DMS 273 treated with DMSO at 0.1 percent for 48 hours (cell line): ENCODE results near the gene PASD1.

Experiments
- DNase-seq: peaks from one replicate; lab custom pipeline; 2025; lab: John Stamatoyannopoulos, UW

The PASD1 gene

GRCh38 chrX:151701531-151701930 lies 138.1 kb downstream of the PASD1 start:
- DNase-seq: no peak

DNA sequence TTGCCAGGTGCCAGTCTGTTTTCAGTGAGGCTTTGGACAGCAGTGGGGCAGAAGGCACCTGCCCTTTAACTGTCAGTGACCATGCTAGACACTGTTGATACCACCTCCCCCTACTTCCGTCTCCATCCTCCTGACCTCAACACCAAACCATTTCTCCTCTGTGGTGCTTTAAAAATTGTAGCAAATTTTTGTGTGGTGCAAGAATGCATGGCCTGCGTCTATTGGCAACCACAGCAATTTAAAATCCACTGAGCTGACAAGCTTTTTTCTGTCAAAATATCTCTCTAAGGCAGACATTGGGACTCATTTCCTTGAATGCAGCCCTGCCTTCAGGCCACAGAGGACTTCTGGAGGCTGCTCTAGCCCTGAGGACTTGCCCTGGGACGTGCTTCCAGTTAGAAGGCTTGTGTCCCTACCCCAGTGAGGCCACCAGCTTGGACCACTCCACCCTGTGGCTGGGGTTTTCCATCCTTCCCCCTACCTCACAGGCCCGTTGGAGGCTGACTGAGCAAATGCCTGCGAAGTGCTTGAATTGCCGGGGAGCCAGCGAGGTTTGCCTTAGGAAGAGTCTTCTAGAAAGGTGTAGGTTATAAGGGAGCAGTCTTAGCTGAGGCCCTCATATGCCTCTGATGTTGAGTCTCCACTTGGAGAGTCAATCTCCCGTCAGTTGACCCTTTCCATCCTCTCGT lies 138.7 kb downstream of the PASD1 start:
- no peak for DNase-seq

DNA sequence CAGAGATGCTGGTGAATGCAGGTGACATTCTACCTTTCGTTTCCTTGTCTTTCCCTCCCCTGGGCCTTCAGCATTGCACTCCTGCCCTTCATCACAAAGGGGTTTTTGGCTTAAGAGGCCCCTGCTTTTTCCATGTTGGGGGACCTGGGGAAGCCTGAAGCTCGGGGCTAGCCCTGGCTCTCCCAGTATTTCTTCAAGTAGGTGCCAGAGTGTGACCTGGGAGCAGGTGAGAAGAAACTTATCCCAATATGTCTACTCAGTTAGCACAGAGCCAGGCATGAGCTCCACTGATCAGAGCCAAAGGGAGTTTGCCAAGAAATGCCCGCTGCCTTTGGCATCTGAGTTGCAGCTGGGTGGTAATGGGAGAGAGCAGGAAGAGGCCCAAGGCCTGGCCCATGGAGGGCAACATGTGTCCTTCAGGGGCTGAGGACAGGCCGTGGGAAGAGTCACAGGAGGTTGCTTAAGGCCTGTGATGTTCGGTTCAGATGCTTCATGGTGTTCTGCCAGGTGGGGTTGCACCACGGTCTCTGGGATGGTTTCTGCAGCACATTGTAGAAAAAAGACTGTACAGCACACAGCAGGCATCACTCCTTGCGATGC lies 139.4 kb downstream of the PASD1 start:
- no peak for DNase-seq

- no peak for DNase-seq
Measured at GRCh38 chrX:151703487-151703886, 140.0 kb downstream of the PASD1 start.

GRCh38 chrX:151704041-151704663 lies 140.7 kb downstream of the PASD1 start:
- no peak for DNase-seq

DNA sequence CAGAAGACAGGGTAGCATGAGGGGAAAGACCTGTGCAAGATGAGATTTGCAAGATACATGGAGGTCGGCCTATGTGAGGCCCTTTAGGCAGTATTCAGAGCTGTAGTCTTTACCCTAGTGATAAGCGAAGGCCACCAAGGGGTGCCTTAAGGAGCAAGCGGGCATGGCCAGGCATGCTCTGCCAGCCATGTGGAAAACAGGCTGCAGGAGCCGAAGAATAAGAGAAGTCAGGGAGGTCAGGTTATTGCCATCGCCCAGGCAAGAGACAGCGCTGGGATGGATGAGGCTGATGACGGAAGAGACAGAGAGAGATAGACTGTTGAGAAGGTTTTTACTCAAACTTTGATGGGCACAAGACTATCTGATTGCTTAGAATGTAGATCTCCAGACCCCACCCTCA lies 145.3 kb downstream of the PASD1 start:
- no peak for DNase-seq

- no peak for DNase-seq
Measured at GRCh38 chrX:151710457-151710856, 147.0 kb downstream of the PASD1 start.

DNA sequence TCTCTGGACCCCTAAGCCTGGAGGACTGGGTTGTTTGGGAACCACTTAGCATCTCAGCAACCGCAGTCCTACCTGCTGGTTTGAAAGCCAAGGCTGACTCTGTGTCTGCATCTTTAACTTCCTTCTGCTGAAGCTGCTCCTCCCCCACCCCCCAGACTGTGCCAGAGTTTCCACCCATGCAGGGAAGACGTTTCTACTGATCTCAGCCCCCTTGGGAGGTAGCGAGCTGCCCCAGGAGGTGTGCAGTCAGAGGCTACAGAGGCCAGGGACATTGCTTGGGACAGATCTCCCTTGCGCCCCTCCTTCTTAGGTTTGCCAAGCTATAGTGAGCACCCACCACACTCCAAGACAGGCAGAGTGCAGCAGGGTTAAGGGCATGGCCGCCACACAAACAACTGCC lies 147.7 kb downstream of the PASD1 start:
- no peak for DNase-seq

DNA sequence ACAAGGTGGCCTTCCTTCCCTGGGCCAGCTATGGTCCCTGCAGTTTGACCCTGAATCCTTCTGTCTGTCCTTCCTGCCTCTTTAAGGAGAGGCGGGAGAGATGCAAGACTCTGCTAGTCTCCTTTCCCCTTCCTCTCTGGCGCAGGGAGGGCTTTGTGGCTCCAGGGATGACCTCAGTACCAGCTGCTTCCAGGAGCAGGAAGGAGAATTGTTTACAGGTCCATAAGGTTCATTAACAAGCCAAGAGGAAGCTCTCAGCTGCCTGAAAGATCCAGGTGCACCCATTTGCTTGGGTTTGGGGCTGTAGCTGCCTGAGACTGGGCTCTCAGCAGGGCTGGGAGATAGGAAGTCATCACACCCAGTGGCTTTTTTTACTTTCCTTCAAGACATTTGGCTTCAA lies 148.3 kb downstream of the PASD1 start:
- no peak for DNase-seq

- DNase-seq: no peak
Measured at GRCh38 chrX:151712253-151712652, 148.8 kb downstream of the PASD1 start.

- no peak for DNase-seq
Measured at GRCh38 chrX:151713849-151714248, 150.4 kb downstream of the PASD1 start.

DNA sequence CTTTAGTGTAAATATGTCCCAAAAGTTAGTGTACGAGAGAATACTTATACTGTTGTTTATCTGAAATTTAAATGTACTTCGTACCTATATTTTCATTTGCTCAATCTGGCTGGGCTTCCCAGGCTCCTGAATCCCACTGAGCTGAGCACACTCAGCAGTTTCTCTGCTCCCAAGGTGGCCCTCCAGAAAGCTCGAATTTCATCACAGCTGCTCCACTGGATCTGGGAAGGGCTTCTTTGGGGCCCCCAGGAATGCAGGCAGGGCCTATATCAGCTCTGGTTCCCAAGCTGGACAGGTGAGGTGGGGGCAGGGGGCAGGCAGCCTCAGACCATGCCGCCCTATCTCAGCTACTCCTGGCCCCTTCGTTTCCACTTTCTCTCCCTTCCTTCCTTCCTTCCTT lies 150.9 kb downstream of the PASD1 start:
- no peak for DNase-seq

DNA sequence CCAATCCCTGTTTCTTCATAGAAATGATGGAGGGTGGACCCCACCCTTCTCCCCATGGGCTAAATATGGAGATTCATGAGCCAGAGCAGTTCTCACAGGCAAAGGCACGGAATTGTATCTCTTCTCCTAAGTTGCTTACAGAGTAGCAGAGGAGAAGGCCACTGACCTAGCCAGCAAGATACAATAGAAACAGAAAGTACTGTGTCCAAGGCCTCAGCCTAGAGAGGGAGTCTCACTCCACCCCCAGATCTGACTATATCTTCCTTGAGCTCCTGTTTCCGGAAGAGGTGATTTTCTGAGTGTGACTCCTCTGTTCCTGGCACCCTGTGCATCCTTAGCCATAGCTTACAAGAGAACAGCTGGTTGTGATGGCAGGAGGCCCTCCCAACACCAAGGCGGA lies 152.3 kb downstream of the PASD1 start, which contains the start of gene FATE1:
Gene FATE1 (plus strand): TSS at position 284 of the 400 bp plus-strand sequence. CDS start 85 bp downstream, at position 369.
- no peak for DNase-seq

DNA sequence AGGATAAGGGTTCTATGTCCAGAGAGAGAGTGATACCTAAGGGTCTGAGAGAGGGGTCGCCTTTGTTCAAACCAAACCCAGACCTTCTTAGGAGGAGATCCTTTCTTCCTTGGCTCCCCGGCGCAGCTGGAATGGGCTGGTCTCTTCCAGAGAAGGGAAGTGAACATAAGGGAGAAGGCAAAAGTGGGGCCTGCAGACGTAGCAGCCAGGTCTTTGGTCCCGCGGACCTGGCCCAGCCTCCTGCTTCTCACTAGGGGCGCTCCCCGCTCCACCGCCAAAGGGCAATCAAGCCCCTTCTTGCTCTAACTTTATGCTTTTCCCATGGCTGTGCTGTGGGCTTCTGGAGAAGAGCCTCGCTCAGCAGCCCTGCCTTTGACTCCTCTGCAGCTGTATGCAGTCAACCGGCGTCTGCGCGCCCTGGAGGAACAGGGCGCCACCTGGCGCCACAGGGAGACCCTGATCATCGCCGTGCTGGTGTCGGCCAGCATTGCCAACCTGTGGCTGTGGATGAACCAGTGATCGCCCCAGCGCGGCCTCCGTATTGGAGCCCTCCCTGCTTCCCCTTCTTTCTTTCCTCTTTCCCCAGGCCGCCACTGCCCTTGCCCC lies 158.9 kb downstream of the PASD1 start:
- DNase-seq: no peak

DNA sequence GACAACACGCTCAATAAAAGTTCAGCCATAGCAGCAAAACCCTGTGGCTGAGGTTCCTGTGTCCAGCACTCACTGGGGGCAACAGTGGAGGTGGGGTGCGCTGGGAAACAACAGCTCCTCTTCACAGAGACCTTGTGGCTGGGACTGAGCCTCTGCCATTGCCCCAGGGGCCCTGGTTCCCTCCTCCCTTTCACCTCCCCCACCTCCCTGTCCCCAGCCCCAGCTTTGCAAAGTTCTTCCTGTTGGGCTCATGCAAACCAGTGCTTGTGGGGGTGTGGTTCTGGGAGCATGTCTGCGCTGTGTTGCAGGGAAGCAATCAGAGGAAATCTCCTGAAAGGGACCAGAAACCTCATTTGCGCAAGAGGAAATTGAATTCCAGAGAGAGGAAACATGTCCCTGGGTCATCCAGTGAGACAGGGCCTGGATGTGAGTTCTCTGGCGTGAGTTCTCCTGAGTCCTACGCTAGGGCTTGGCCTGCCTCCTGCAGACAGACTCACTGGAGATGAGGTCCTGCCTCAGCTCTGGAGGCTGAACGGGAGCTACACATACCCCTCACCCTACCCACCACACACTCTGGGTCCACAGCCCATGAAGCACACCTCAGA lies 159.8 kb downstream of the PASD1 start:
- DNase-seq: no peak

DNA sequence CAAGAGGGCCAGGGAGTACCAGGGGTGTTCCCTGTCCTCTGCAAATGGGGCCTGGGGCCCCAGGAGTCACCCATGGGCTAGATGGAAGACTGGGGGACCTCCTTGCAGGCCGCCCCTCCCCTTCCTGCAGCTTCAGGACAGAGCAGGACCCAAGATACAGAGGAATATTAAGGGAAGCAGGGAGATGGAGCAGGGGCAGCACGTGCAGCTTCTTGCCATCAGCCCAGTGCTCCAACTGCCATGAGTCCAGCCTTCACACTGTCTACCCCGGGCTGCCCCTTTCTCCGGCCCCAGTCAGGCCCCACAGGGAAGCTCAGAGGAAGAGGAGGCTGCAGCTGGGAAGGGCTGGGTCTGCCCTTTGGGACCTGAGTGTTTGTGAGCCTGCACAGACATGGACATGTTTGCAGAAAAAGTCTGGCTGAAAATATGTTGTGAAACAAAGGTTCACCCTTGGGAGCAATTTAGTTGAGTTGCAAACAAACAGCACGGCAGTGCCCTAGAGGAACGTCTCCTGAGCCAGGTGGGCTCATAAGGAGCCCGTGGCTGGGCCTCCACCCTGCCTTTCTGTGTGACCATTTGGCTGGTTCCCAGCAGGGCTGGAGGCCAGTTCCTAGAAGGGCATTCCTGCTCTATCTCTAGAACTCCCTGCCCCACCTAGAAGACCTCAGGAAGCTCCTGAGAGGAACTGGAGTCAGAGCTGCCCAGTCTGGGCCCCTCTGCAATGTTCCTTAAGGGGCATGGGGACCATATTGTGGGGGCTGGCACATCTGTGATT lies 161.3 kb downstream of the PASD1 start:
- no peak for DNase-seq

GRCh38 chrX:151725338-151725614 lies 161.8 kb downstream of the PASD1 start:
- DNase-seq: no peak
